ENCODE results near the gene ZNF438.

GRCh38 chr10:30903397-30904138 is 128.1 kb downstream of the ZNF438 start:
- TF ChIP-seq CTCF (IDR thresholded peaks at IDR 0.05; ENCODE audit: low read depth, low read length, poor library complexity, severe bottlenecking) (no peak), EZH2phosphoT487 (IDR thresholded peaks at IDR 0.05; ENCODE audit: borderline replicate concordance, low read length) (no peak)

Data from DOHH2 (cell line).